ENCODE results near the gene TMEM242.

GRCh38 chr6:157372501-157373280, 49.4 kb upstream of the TMEM242 start:
- TF ChIP-seq POLR2A (IDR thresholded peaks at IDR 0.05) = no peak
- no peak for TF ChIP-seq CTCF (IDR thresholded peaks at IDR 0.05)
- no peak for TF ChIP-seq POLR2AphosphoS5 (IDR thresholded peaks at IDR 0.05)
